Activated CD4-positive, alpha-beta memory T cell treated with anti-CD3 and anti-CD28 coated beads, Interleukin-2, amount 10 ng/mL, durations not matched to agents 7 days and 5 days (primary cell): ENCODE data around the gene SPOCD1. TPM values are rescaled to one million over a fixed set of nuclear protein-coding genes. Genes with fewer than 3 reads are reported as not detected.

ENCODE experiments used
- CTCF ChIA-PET: fragments of 350-600 bp; sonication (Branson Sonifier 250); formaldehyde crosslinking; loops from one replicate; lab custom pipeline; 2021; ENCODE audit warnings: antibody characterized with exemption, inconsistent platforms; lab: Charles Lee
- POLR2A ChIA-PET: fragments of 350-600 bp; sonication (Branson Sonifier 250); formaldehyde crosslinking; loops from one replicate; lab custom pipeline; 2021; ENCODE audit warnings: antibody characterized with exemption; lab: Charles Lee
- DNase-seq: peaks from one replicate; pipeline ENCODE4 v3.0.0-alpha.2; 2020
- H3K27ac Mint-ChIP-seq: one replicate; pipeline ENCODE4 v1.8.0; 2021; ENCODE audit warnings: mild to moderate bottlenecking, mixed read lengths
- H3K27me3 Mint-ChIP-seq: one replicate; pipeline ENCODE4 v1.8.0; 2021; ENCODE audit warnings: mixed read lengths
- H3K36me3 Mint-ChIP-seq: one replicate; pipeline ENCODE4 v1.8.0; 2021; ENCODE audit warnings: low read depth, mixed read lengths
- H3K4me1 Mint-ChIP-seq: one replicate; pipeline ENCODE4 v1.8.0; 2021; ENCODE audit warnings: mixed read lengths
- H3K4me3 Mint-ChIP-seq: one replicate; pipeline ENCODE4 v1.8.0; 2021; ENCODE audit warnings: mild to moderate bottlenecking, mixed read lengths
- H3K9me3 Mint-ChIP-seq: one replicate; pipeline ENCODE4 v1.8.0; 2021; ENCODE audit warnings: mixed read lengths
- total RNA-seq, 2 experiments: library from RNA; stranded (reverse); gene quantifications; one replicate each; pipeline ENCODE4 v1.2.3, GENCODE V29; 2021

SPOCD1 gene
- total RNA-seq, 2 experiments from 2014 or later: 0.08 to 0.15 TPM

DNA sequence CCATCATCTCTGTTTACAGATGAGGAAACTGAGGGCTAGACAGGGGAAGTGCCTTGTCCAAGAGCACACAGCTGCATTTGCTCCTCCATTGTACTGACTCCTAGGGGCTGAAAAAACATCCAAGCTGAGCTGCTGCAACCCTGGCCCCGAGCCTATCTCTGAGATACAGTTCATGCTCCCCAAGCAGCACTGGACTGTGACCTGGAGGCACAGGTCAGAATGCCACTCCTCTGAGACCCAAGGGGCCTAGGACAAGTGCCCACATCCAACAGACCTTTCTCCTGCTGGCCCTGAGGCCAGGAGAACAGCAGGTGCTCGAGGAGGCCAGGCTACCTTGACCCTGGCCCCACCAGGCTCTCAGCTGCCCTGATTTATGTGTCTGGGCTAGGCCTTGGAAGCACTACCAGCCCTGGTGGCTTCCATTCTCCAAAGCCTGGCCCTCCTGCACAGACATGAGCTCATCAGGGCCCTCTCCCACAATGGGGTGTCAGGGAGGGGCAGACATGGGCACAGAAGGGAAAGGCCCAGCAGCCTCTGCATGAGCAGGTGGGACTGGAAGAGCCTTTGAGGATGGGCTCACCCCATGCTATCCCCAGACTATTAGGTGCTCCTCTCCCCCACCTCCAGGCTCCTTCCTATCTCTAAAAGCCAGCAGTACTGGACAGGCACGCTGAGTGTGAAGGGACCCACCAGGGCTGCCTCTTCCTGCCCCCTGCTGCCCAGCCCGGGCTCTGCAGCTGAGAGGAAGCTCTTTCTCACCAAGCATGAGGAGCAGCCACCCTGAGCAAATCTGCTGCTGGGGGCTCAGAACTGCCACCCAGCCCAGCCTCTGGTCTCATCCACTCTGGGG lies 70.5 kb downstream of the SPOCD1 start:
- ChIA-PET POLR2A (interaction anchor here (0.9 to 1.0 kb wide), 2 partner anchors 40 to 44 kb away, joined by 3 to 4 read pairs; no protein-coding TSS in a partner anchor), CTCF (interaction anchor here (0.6 to 2.6 kb wide), 23 partner anchors 10 to 697 kb away, joined by 3 to 17 read pairs (median 4); partner anchors contain the start of genes ADGRB2, COL16A1 and PEF1)
- no peaks in the 10 kb centered on the region for H3K9me3 Mint-ChIP-seq
- no peak overlapping the region for H3K4me3 Mint-ChIP-seq
- H3K27me3 Mint-ChIP-seq: peaks cover 10% of the 10 kb centered on the region
- no peak overlapping the region for H3K27ac Mint-ChIP-seq
- DNase-seq: peak; percentile 73
- no peaks in the 10 kb centered on the region for H3K36me3 Mint-ChIP-seq
- H3K4me1 Mint-ChIP-seq: peaks cover 10% of the 10 kb centered on the region

DNA sequence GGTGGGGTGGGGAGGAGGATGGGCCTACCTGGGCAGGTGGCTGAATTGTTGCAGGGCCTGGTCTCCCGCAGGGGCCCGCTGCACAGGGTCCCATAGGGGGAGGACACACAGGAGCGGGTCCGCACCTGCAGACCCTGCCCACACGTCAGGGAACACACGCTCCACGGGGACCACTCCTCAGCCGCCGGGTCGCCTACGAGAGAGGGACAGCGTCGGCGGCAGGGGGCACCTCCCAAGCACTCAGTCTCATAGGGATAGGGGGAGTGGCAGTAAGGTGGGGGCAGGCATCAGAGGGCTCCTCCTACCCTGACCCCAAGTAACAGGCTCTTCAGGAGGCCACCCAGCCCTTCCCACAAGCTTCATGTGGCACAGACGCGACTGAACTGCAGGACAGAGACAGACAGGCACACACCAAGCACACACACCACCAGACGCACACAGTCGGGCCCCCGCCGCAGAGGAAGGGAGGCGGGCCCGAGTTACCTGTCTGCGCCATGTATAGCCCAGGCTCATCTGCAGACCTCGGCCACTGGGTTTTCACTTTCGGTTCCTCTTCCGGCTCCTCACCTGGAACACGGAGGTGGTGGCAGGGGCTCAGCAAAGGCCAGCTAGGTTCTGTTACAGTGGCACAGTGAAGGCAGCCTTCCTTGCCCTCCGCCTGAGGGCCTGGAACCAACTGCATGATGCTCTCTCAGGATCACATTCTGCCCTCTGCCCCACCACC lies 71.5 kb downstream of the SPOCD1 start:
- Mint-ChIP-seq H3K4me3 (no peak overlapping the region), H3K36me3 (no peaks in the 10 kb centered on the region), H3K9me3 (no peaks in the 10 kb centered on the region), H3K27ac (no peak overlapping the region), H3K27me3 (peaks cover 10% of the 10 kb centered on the region), H3K4me1 (peaks cover 15% of the 10 kb centered on the region)
- CTCF ChIA-PET: interaction anchor here (1.3 to 2.6 kb wide), 6 partner anchors 14 to 80 kb away, joined by 4 to 17 read pairs (median 6); partner anchors contain the start of gene COL16A1
- DNase-seq: no peak
- POLR2A ChIA-PET: no interaction called here

DNA sequence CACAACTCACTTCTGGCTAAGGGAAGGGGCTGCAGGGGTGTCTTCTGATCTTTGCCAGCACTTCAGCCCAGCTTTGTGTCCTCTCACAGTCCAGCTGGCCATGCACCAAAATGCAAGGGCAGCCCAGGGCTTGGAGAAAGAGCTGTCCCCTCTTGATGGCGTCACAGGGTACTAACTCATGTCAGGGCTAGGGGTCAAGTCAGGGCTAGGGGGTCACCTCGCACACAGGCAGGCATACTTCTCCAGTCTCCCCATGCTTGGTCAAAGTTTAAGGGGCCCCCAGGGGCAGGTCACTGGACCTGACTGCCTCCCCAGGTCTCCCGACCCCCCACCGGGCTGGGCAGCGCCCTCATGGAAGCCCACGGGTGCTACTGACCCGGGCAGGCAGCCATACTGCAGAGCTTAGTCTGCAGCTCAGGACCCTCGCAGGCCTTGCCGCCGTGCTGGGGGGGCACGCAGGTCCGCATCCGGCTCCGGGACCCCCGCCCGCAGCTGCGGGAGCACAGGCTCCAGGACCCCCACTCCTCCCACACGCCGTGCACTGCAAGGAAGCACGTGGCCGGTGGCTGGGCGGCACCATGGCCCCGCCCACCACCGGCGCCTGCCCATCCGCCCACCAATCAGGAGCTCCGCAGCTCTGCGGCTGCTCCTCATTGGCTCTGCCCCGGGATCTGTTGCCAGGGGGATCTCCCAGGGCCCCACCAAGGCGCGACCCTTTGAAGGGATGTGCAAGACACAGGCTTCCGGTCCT lies 73.2 kb downstream of the SPOCD1 start:
- no peaks in the 10 kb centered on the region for H3K9me3 Mint-ChIP-seq
- no peak for DNase-seq
- H3K4me3 Mint-ChIP-seq: no peak overlapping the region
- ChIA-PET POLR2A (no interaction called here), CTCF (interaction anchor here (1.1 kb wide), 1 partner anchor 25 kb away, joined by 3 read pairs; no protein-coding TSS in a partner anchor)
- no peak overlapping the region for H3K27ac Mint-ChIP-seq
- peaks cover 3% of the 10 kb centered on the region for H3K27me3 Mint-ChIP-seq
- peaks cover 20% of the 10 kb centered on the region for H3K4me1 Mint-ChIP-seq
- no peaks in the 10 kb centered on the region for H3K36me3 Mint-ChIP-seq

Other genes with a start within 250 kb of the SPOCD1 start
- not detected for gene TINAGL1, start 239.5 kb downstream of the SPOCD1 start, total RNA-seq
- gene HCRTR1, start 198.3 kb downstream of the SPOCD1 start, total RNA-seq: not detected
- 10 to 100 TPM; 50.4 to 50.5 TPM for gene PEF1, start 171.1 kb downstream of the SPOCD1 start, total RNA-seq
- not detected for gene COL16A1, start 112.0 kb downstream of the SPOCD1 start, total RNA-seq
- under 1 TPM; 0.68 to 0.81 TPM for gene ADGRB2, start 51.7 kb downstream of the SPOCD1 start, total RNA-seq
- gene PTP4A2, start 122.3 kb upstream of the SPOCD1 start, total RNA-seq: 100 to 1,000 TPM; 337 to 349 TPM
- 100 to 1,000 TPM; 168 to 169 TPM for gene KHDRBS1, start 197.8 kb upstream of the SPOCD1 start, total RNA-seq